PC-3 (cell line): ENCODE results near the gene VGLL3.

ENCODE experiments used
- EZH2phosphoT487 ChIP-seq: fragments of 300-600 bp; sonication (generic); IDR thresholded peaks from 2 replicates; pipeline ENCODE4 v1.6.1; 2018; ENCODE audit warnings: mild to moderate bottlenecking, antibody characterized with exemption, low read length, borderline replicate concordance
- TF ChIP-seq, protein P1 (sequence below): fragments of 300-600 bp; sonication (generic); conservative IDR thresholded peaks from 2 replicates; pipeline ENCODE4 v1.5.1; 2017; ENCODE audit warnings: antibody characterized with exemption, low read depth, mild to moderate bottlenecking, low read length

DNA sequence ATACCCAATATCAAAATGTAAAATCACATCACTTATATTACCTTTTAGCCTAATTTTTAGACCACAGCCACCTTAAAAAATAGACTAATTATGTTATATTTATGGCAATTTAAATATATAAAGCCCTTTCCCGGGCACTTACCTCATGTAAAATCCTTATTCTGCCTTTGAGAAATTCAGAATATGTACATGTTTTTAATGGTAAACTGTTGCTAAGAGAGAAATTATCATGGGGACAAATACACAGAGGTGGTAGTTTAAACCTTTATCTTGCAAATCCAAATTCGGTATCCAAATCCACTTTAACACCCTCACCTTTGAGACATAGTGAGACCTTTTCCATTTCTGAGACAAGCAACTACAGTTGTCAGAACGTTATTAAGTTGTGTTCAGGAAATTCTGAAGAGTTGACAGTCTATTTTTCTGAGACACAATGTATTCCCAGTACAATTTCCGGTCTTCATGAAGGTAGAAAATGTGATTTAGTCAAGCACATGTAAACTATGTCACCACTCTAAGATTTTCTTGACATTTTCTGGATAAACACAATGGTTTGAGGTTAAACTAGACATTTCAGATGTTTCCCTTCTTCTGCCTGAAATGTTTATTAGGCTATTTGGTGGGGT lies 10.6 kb upstream of the VGLL3 start:
- TF ChIP-seq, protein P1, sequence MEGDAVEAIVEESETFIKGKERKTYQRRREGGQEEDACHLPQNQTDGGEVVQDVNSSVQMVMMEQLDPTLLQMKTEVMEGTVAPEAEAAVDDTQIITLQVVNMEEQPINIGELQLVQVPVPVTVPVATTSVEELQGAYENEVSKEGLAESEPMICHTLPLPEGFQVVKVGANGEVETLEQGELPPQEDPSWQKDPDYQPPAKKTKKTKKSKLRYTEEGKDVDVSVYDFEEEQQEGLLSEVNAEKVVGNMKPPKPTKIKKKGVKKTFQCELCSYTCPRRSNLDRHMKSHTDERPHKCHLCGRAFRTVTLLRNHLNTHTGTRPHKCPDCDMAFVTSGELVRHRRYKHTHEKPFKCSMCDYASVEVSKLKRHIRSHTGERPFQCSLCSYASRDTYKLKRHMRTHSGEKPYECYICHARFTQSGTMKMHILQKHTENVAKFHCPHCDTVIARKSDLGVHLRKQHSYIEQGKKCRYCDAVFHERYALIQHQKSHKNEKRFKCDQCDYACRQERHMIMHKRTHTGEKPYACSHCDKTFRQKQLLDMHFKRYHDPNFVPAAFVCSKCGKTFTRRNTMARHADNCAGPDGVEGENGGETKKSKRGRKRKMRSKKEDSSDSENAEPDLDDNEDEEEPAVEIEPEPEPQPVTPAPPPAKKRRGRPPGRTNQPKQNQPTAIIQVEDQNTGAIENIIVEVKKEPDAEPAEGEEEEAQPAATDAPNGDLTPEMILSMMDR = no peak
- TF ChIP-seq EZH2phosphoT487 = no peak
